GM10266 (cell line): ENCODE data around the gene CXCL9.
"Not testable (repeated sequence)": the region's sequence is repeated elsewhere in the genome, so short reads cannot be mapped to it uniquely, and the experiment has no call there.

Experiments
- DNase-seq: peaks from one replicate; pipeline ENCODE4 v3.0.0; 2012; ENCODE audit errors: extremely low spot score
- TF ChIP-seq, protein P1 (sequence below): IDR thresholded peaks from 2 replicates; pipeline ENCODE4 v1.5.1; 2012; ENCODE audit warnings: mild to moderate bottlenecking, low read depth; ENCODE audit not compliant: control insufficient read depth, insufficient read depth; ENCODE audit errors: missing control alignments

The CXCL9 gene

DNA sequence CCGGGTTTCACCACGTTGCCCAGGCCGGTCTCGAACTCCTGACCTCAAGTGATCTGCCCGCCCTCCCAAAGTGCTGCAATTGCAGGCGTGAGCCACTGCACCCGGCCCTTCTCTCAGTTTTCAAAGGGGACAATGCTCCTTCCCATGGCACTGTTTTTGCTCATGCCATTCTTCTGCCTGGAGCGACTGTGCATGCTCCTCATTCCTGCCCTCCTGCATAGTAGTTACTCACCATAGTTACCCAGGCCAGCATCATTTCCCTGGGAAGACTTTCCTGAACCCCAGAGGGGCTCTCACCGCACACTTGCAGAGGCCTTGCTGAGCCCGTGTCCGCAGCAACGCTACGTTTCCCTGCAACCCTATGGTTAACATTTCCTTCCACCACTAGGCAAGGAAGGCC is 3.3 kb upstream of the CXCL9 start:
- no peak for DNase-seq
- TF ChIP-seq, protein P1, sequence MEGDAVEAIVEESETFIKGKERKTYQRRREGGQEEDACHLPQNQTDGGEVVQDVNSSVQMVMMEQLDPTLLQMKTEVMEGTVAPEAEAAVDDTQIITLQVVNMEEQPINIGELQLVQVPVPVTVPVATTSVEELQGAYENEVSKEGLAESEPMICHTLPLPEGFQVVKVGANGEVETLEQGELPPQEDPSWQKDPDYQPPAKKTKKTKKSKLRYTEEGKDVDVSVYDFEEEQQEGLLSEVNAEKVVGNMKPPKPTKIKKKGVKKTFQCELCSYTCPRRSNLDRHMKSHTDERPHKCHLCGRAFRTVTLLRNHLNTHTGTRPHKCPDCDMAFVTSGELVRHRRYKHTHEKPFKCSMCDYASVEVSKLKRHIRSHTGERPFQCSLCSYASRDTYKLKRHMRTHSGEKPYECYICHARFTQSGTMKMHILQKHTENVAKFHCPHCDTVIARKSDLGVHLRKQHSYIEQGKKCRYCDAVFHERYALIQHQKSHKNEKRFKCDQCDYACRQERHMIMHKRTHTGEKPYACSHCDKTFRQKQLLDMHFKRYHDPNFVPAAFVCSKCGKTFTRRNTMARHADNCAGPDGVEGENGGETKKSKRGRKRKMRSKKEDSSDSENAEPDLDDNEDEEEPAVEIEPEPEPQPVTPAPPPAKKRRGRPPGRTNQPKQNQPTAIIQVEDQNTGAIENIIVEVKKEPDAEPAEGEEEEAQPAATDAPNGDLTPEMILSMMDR: no peak

DNA sequence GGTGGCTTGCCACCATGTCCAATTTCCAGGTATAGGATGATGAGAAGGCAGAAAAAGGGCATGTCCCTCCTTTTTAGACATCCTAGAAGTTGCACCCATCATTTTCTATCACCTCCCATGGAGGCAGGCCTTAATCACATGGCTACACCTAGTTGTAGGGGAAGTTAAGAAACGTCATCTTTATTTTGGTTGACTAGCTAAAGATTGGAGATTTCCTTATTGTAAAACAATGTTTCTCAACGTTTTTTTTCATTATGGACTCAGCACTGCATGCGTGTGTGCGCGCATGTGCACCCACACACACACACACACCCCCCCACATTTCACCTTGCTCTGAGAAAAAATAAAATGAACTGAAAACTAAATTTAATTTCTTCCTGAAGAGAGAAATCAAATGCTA is 2.0 kb upstream of the CXCL9 start:
- TF ChIP-seq, protein P1: no peak

DNA sequence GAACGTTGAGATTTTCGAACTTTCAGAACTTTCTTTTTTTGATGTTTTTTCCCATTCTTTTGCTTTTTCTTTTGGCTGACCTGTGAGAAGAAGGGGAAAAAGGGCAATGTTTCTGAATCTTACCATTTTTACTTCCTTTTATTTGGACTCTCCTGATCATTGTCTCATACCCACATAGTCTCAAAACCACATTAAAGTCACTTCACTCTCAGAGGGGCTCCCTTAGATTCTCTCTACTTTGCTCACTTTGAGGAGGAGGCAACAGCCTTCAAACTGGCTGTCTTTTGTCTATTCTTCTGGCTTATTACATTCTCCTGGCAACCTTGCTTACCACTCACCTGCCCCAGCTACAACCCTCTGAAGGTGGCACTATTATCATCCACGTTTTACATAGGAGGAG is 3.7 kb downstream of the CXCL9 start:
- DNase-seq: no peak
- TF ChIP-seq, protein P1: no peak

More for the DNA sequence above, 2.0 kb upstream of the CXCL9 start:
- no peak for DNase-seq

DNA sequence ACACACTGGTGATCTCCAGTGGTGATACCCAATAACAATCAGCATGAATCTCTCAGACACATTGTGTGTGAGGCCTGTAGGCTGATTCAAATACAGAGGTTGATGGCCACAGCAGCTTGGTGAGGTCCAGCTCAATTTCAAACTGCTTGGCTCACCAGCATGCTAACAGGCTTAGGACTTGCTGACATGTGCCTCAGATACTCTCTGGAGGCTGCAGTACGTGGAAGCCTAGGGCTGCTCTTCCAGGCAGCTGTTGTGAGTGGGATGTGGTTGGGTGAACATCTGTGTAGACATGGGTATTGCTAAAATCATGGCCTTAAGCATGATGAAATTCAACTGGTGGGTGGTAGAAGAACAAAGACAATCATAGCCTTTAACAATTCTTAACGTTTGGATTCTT is 4.3 kb downstream of the CXCL9 start:
- no peak for DNase-seq
- TF ChIP-seq, protein P1: no peak

DNA sequence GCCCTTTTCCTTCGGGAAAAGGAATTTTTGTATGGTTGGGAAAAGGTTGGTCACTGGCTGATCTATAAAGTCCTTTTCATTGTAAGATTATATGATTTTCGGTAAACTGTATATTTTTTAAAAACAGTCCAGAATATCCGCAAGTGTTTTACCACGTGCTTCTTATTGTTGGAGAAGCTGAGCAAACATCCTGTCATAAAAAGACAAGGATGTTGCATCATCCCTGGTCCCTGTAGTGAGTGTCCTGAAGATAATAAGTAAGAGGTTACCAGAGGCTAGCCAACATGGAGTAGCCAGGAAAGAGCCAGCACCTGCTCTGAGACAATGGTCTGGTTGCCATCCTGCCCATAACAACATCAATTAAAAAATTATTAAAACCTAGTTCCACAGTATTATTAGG is 5.1 kb downstream of the CXCL9 start:
- TF ChIP-seq, protein P1: no peak
- no peak for DNase-seq

DNA sequence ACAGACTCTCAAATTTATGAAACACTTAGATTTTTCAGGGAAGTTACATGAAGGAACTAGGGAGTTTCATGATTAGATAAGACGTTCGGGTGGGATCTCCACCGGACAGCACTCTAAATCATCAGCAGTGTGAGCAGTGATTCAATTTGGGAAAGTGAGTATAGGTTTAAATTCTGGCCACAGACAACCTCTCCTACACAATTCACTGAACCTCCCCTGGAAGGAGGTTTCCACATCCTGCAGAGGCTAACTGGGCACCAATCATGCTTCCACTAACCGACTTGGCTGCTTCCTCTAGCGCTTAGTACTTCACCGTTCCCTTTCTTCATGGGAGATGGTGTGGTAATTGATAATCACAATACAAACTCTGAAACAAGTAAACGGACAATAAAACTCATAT is 5.6 kb downstream of the CXCL9 start:
- TF ChIP-seq, protein P1: no peak
- DNase-seq: no peak

DNA sequence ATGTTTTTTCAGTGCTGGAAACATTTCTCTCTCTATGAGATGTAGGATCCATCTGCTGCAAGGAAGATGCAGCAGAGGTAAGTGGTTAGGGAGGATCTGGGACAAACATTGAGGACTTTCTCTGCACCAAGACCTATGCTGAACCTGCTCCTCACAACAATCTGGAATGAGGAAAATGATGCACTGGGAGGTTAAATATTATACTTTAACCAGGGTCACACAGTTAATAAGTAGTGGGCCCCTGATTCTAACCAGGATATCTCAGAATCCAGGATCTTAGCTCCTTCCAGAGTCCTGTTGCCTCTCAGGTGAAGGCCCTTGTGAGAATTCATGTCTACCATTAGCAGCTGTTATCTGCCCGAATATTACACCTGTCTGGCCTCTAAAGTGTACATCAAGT is 7.0 kb downstream of the CXCL9 start:
- TF ChIP-seq, protein P1: no peak
- no peak for DNase-seq

DNA sequence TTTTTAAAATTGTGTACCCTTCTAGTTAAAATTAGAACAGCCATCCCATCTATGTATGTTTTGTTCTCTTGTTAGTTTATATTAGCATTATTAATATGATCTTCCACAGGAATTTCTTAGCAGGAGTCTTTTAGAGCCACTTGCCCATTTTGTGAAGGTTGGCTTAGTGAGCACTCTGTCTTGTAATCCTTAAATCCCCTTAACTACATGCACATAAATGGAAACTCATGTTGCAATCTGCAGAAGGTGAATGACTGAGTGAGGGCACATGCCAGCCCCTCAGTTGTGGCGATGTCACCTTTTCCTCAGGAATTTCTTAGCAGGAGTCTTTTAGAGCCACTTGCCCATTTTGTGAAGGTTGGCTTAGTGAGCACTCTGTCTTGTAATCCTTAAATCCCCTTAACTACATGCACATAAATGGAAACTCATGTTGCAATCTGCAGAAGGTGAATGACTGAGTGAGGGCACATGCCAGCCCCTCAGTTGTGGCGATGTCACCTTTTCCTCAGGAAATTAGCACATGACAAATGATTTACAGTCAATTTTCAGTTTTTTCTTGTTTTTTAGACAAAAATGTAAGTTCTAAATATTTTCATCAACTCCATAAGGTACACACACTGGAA is 8.7 kb downstream of the CXCL9 start:
- not testable (repeated sequence) for DNase-seq
